GM21367 (cell line): Measurements from ENCODE around the gene KRT32.

Experiments used
- ATAC-seq: cut with Tn5 transposase; IDR thresholded peaks from one replicate; pipeline ENCODE4 v1.9.1; 2021; ENCODE audit not compliant: unreplicated experiment

Gene KRT32

GRCh38 chr17:41467561-41467960 is 375 bp upstream of the KRT32 start:
- no peak for ATAC-seq

- ATAC-seq, result no peak
Observed at GRCh38 chr17:41464682-41465081, 2.5 kb downstream of the KRT32 start.

DNA sequence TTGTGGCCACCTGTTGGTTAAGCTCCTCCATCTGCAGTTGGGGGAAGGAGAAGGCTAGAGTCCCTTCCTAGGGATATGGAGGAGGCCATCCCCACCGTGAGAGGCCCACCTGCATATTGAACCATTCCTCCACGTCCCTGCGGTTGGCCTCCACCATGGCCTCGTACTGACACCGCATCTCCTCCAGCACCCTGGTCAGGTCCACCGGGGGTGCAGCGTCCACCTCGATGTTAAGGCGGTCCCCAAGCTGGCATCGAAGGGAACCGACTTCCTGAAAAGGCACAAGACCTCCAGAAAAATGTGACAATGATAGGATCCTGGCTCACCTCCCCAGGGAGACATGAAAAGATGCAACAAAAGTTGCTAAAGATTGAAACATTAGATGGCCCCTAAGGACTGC is 3.0 kb downstream of the KRT32 start:
- no peak for ATAC-seq

DNA sequence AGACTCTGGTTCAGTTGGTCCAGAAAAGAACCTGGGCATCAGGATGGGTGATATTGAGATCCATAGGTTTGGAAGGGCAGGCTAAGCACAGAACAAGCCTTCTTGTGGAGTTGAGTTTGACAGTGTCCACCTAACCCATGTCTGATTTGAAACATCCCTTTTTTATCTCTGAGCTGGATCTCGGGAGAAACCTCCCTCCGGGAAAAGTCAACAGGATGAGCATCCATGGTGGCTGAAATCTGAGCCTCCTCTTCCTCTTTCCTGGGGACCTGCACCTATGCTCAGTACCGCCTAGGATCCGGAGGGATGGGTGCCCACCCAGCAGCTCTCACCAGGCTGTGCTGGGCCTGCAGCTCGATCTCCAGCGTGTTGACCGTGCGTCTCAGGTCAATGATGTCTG is 3.4 kb downstream of the KRT32 start:
- ATAC-seq, result no peak

- no peak for ATAC-seq
Observed at GRCh38 chr17:41462705-41463104, 4.5 kb downstream of the KRT32 start.

GRCh38 chr17:41457676-41458075 is 9.5 kb downstream of the KRT32 start:
- ATAC-seq, result no peak

DNA sequence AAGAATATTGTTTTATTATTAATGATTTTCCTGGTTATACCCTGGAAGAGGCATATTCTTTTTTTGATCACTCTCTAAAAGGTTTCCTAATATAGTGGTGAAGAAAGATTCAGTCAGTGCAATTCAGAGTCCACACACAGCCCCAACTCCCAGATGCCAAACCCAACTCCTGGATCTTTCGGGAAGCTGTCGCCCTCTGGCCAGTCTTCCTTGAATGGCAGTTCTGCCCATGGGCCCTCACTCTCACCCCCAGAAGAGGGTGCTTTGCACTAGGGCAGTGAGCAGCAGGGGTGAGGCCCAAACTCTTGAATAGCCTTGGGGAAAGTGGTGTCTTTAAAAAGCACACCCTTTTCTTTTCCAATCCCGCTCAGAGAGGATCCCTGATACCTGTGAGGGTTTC is 11.0 kb downstream of the KRT32 start:
- no peak for ATAC-seq

DNA sequence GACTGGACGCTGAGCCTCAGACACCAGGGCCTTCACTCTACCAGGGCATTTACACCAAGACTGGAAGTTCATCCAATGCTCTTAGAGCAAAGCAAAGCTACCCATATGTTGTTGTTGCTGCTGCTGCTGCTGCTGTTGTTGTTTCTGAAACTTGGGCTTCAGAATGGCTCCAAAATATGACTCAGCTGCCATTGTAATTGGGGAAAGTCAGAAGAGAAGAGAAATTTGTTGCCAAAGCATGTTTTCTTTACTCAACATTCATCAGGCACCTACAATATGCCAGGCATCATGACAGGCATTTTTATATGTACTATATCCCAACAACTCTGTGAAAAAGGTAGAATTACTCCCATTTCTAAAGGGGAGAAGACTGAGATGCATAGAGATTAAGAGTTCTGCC is 11.9 kb downstream of the KRT32 start:
- ATAC-seq, result no peak

GRCh38 chr17:41453066-41453465 is 14.1 kb downstream of the KRT32 start:
- no peak for ATAC-seq

DNA sequence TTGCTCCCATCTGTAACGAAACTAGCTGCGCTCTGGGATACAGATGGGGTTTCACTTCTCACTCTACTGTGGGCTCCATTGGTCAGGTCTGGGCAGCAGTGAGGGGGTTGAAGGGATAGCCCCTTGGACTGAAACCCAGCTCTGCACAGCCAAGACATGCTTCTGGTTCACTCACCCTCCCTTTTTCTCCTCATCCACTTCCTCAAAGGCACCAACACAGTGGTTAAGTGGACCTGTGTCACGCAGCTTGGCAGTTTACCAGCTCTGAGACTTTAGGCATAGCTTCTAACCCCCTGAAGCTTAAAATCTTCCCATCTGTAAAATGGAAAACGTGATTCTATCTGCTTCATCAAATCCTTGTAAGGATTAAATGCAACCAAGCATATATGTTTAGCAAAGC is 14.9 kb downstream of the KRT32 start:
- ATAC-seq, result no peak

- ATAC-seq, result no peak
Observed at GRCh38 chr17:41451154-41451728, 15.9 kb downstream of the KRT32 start.

GRCh38 chr17:41449008-41449407 is 18.2 kb downstream of the KRT32 start:
- no peak for ATAC-seq

- ATAC-seq, result no peak
Observed at GRCh38 chr17:41448506-41448905, 18.7 kb downstream of the KRT32 start.

GRCh38 chr17:41446806-41447205 is 20.4 kb downstream of the KRT32 start:
- ATAC-seq, result no peak

- ATAC-seq, result no peak
Observed at GRCh38 chr17:41444640-41445039, 22.5 kb downstream of the KRT32 start.

DNA sequence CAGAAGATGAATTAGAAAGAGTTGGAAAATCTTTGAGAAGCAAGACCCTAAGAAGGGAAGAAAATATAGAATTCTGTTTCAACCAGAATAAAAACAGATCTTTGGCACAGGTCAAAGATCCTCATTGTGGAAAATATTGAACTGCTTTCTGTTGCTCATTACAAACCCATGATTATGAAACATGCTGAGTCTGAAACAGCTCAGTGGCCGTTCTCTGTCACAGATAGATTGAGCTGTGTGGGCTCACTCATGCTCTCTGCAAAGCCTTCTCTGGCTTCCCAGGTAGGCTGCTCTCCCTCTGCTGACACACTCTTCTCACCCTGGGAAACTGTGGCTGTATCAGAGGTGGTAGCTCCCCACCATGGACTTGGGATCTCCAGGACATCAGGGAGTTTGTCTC is 23.0 kb downstream of the KRT32 start:
- no peak for ATAC-seq

GRCh38 chr17:41442739-41443138 is 24.4 kb downstream of the KRT32 start:
- no peak for ATAC-seq

DNA sequence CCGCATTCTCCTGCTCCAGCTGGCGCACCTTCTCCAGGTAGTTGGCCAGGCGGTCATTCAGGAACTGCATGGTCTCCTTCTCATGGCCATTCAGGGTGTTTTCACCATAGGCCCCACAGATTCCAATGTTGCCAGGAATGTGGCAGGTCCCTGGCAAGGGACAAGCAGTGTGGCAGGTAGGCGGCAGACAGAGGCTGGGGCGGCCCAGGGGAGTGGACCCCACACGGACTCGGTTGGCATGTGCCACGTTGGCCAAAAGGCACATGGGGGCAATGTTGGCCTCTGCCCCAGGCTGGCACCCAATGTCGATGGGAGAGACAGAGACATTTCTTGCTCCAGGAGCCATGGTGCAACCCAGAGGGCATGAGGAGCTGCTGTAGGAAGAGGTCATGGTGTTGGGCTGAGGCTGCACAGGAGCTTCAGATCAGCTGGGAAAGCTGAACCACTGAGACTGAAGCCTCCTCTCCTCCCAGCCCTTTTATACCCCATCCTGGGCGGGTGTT is 26.6 kb downstream of the KRT32 start, which contains the start of gene KRT38:
KRT38 (minus strand) TSS at position 453 of the 503 bp plus-strand sequence; CDS start at position 391, 62 bp downstream.
- no peak for ATAC-seq

DNA sequence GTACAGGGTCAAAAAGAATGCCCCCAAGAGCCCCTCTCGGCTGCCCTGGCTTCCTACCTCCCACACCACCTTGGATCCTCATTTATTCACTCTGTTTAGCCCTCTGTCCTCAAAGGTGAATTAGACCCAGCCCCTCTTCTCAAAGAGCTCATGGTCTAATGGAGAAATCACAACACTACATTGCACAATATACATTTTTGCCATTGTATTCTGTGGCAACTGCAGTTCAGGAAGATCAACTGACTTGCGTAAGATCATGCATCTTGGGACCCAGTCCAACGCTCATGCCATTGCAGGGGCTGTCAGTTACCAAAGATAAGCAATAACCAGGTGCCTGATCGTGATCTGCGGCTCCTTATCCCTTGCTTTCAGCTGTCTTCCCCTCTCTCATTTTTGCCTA is 27.8 kb downstream of the KRT32 start:
- ATAC-seq, result no peak

DNA sequence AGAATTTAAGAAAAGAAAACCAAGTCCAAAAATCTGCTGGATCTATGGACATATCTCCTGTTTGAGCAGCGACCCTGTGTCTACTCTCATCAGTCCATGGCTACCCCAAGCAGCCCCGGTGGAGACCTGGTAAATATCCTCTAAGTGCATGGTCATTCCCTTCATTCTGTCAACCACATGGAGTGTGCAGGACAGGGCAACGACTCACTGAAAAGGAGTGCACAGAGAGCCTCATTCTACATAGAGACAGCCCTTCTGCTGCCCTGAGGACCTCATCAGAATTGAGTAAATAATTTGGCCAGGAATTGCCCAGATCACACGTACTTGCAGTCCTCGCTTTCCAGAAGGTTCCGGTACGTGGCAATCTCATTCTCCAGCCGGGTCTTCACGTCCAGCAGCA is 29.4 kb downstream of the KRT32 start:
- ATAC-seq, result no peak

DNA sequence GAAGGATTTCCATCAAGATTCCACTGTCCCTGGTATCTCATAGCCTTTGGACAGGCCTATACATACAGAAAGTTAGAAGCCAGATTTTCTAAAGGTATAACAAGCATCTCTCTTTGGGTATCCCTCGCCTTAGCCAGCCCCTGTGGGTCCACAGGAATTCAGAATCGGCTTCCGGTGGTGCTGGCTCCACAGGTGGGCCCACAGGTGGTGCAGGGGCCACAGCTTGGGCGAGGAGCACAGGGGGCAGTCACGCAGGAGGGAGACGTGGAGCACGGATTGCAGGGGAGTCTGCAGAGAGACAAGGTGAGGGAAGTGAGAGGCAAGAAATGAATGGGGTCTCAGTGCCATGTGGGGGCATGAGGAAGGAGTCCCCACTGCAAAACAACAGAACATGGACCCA is 29.9 kb downstream of the KRT32 start:
- ATAC-seq, result no peak

DNA sequence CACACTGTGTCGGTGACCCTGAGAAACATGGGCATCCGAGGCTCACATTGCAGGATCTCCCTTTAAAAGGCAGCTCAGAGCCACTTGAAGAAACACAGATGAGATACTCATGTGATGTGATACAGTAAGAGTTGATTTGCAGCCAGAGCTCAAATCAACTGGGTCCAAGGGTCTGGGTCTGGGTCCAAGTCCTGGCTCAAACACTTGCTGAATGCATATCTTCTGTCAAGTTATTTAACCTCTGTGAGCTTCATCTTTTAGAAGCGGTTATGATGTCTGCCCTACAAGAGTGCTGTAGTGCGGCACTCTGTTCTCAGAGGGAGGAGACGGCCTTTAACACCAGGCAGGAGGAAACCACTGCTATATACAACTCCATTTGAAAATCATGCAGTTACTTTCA is 32.8 kb downstream of the KRT32 start:
- ATAC-seq, result no peak

GRCh38 chr17:41434005-41434404 is 33.2 kb downstream of the KRT32 start:
- no peak for ATAC-seq
